H9 (cell line): ENCODE measurements around the gene SNAP25. TPM values are rescaled to one million over a fixed set of nuclear protein-coding genes. Genes with fewer than 3 reads are reported as not detected.

Experiments
- DNase-seq: peaks from one replicate; pipeline ENCODE4 v3.0.0-alpha.2; 2017
- H2AFZ ChIP-seq: one replicate; pipeline ENCODE4 v1.6.1; 2013; ENCODE audit warnings: mild to moderate bottlenecking, low read length, control low read depth, moderate library complexity
- H2AK5ac ChIP-seq: 2 replicates; pipeline ENCODE4 v1.6.1; 2013; ENCODE audit warnings: low read length, control low read depth, mixed read lengths; ENCODE audit not compliant: insufficient read length
- H2BK120ac ChIP-seq: one replicate; pipeline ENCODE4 v1.6.1; 2013; ENCODE audit warnings: low read depth, mild to moderate bottlenecking, low read length, control low read depth, inconsistent platforms; ENCODE audit not compliant: poor library complexity, severe bottlenecking
- H2BK12ac ChIP-seq: 2 replicates; pipeline ENCODE4 v1.6.1; 2013; ENCODE audit warnings: low read length, control low read depth, mixed read lengths, low read depth; ENCODE audit not compliant: insufficient read length
- H2BK15ac ChIP-seq: 2 replicates; pipeline ENCODE4 v1.6.1; 2013; ENCODE audit warnings: low read depth, low read length, control low read depth
- H2BK20ac ChIP-seq: one replicate; pipeline ENCODE4 v1.6.1; 2013; ENCODE audit warnings: low read depth, mild to moderate bottlenecking, low read length, control low read depth, inconsistent platforms; ENCODE audit not compliant: poor library complexity, severe bottlenecking
- H2BK5ac ChIP-seq: 2 replicates; pipeline ENCODE4 v1.6.1; 2013; ENCODE audit warnings: low read length, control low read depth, mixed read lengths; ENCODE audit not compliant: insufficient read length
- H3K14ac ChIP-seq: 2 replicates; pipeline ENCODE4 v1.6.1; 2013; ENCODE audit warnings: low read length, control low read depth; ENCODE audit not compliant: insufficient read depth
- H3K18ac ChIP-seq: 2 replicates; pipeline ENCODE4 v1.6.1; 2013; ENCODE audit warnings: low read depth, mild to moderate bottlenecking, mixed read lengths, low read length, control low read depth; ENCODE audit not compliant: insufficient read length
- H3K23ac ChIP-seq: 2 replicates; pipeline ENCODE4 v1.6.1; 2013; ENCODE audit warnings: low read length, control low read depth, mixed read lengths, low read depth; ENCODE audit not compliant: insufficient read length
- H3K23me2 ChIP-seq: 2 replicates; pipeline ENCODE4 v1.6.1; 2013; ENCODE audit warnings: low read depth, mild to moderate bottlenecking, mixed read lengths, low read length, control low read depth; ENCODE audit not compliant: insufficient read length, poor library complexity, severe bottlenecking
- H3K27ac ChIP-seq: 2 replicates; pipeline ENCODE4 v1.5.1; 2013; ENCODE audit warnings: low read length, control low read depth, mixed read lengths, low read depth; ENCODE audit not compliant: insufficient read length
- H3K27me3 ChIP-seq: 2 replicates; pipeline ENCODE4 v1.6.1; 2013; ENCODE audit warnings: low read length, control low read depth, inconsistent platforms; ENCODE audit not compliant: insufficient read depth
- H3K4ac ChIP-seq: 2 replicates; pipeline ENCODE4 v1.6.1; 2013; ENCODE audit warnings: low read depth, mild to moderate bottlenecking, control low read depth, inconsistent platforms, low read length, moderate library complexity
- H3K4me1 ChIP-seq: 2 replicates; pipeline ENCODE4 v1.6.1; 2013; ENCODE audit warnings: low read length, control low read depth, inconsistent platforms; ENCODE audit not compliant: insufficient read depth
- H3K4me2 ChIP-seq: 2 replicates; pipeline ENCODE4 v1.6.1; 2013; ENCODE audit warnings: low read length, control low read depth, mixed read lengths; ENCODE audit not compliant: insufficient read length, insufficient read depth
- H3K56ac ChIP-seq: 2 replicates; pipeline ENCODE4 v1.6.1; 2013; ENCODE audit warnings: low read depth, mild to moderate bottlenecking, mixed read lengths, low read length, control low read depth; ENCODE audit not compliant: insufficient read length
- H3K79me1 ChIP-seq: 2 replicates; pipeline ENCODE4 v1.6.1; 2013; ENCODE audit warnings: low read depth, mild to moderate bottlenecking, moderate library complexity, low read length, control low read depth, inconsistent platforms; ENCODE audit not compliant: insufficient read depth, poor library complexity, severe bottlenecking
- H3K79me2 ChIP-seq: 2 replicates; pipeline ENCODE4 v1.6.1; 2013; ENCODE audit warnings: low read length, control low read depth, inconsistent platforms; ENCODE audit not compliant: insufficient read depth
- H3K9ac ChIP-seq: 2 replicates; pipeline ENCODE4 v1.6.1; 2013; ENCODE audit warnings: low read length, control low read depth, mixed read lengths; ENCODE audit not compliant: insufficient read length; ENCODE audit errors: extremely low read depth
- H3K9me3 ChIP-seq: one replicate; pipeline ENCODE4 v1.6.1; 2013; ENCODE audit warnings: low read depth, low read length, inconsistent platforms; ENCODE audit not compliant: control insufficient read depth
- H3T11ph ChIP-seq: one replicate; pipeline ENCODE4 v1.6.1; 2013; ENCODE audit warnings: mild to moderate bottlenecking, low read length, control low read depth, inconsistent platforms
- H4K20me1 ChIP-seq: one replicate; pipeline ENCODE4 v1.6.1; 2013; ENCODE audit not compliant: control insufficient read depth, insufficient read length, insufficient read depth
- H4K5ac ChIP-seq: 2 replicates; pipeline ENCODE4 v1.6.1; 2013; ENCODE audit warnings: low read depth, mild to moderate bottlenecking, mixed read lengths, low read length, control low read depth; ENCODE audit not compliant: insufficient read length
- H4K8ac ChIP-seq: replicated peaks from 2 replicates; pipeline ENCODE4 v1.6.1; 2013; ENCODE audit warnings: low read length, control low read depth, mixed read lengths, low read depth; ENCODE audit not compliant: insufficient read length
- H4K91ac ChIP-seq: 2 replicates; pipeline ENCODE4 v1.6.1; 2013; ENCODE audit warnings: low read depth, mild to moderate bottlenecking, moderate library complexity, mixed read lengths, low read length, control low read depth; ENCODE audit not compliant: insufficient read length
- H3K27ac Mint-ChIP-seq, 3 experiments: 2 replicates in 2 of 3; 3 replicates in 1 of 3; pipeline ENCODE4 v1.8.0; 2020 to 2021; ENCODE audit warnings: mixed read lengths in 3 of 3, mild to moderate bottlenecking in 1 of 3, moderate library complexity in 1 of 3
- H3K27me3 Mint-ChIP-seq: 2 replicates; pipeline ENCODE4 v1.8.0; 2021; ENCODE audit warnings: low read depth, mild to moderate bottlenecking, moderate library complexity, mixed read lengths
- H3K36me3 Mint-ChIP-seq, 3 experiments: 2 replicates in 2 of 3; 3 replicates in 1 of 3; pipeline ENCODE4 v1.8.0; 2020 to 2021; ENCODE audit warnings: low read depth in 3 of 3, mixed read lengths in 3 of 3; ENCODE audit not compliant: insufficient read depth in 1 of 3
- H3K4me1 Mint-ChIP-seq, 2 experiments: 2 replicates each; pipeline ENCODE4 v1.8.0; 2020; ENCODE audit warnings: mixed read lengths in 2 of 2
- H3K4me3 Mint-ChIP-seq, 2 experiments: 2 replicates in 1 of 2; 3 replicates in 1 of 2; pipeline ENCODE4 v1.8.0; 2020 to 2021; ENCODE audit warnings: mild to moderate bottlenecking in 2 of 2, mixed read lengths in 2 of 2, moderate library complexity in 1 of 2
- H3K9me3 Mint-ChIP-seq, 2 experiments: 2 replicates in 1 of 2; 3 replicates in 1 of 2; pipeline ENCODE4 v1.8.0; 2020; ENCODE audit warnings: mild to moderate bottlenecking in 2 of 2, mixed read lengths in 2 of 2, moderate library complexity in 1 of 2
- CTCF ChIP-seq: fragments of 200-600 bp; sonication (generic); conservative IDR thresholded peaks from 3 replicates; pipeline ENCODE4 v1.8.0; 2021; ENCODE audit warnings: antibody characterized with exemption, mild to moderate bottlenecking
- WGBS: extraction: QIAGEN DNeasy Blood & Tissue Kit; methylation state at CpG from one replicate; pipeline ENCODE4 v1.1.7; 2013; ENCODE audit warnings: missing lambda C conversion rate, low lambda C conversion rate, mixed read lengths; ENCODE audit not compliant: insufficient read length; ENCODE audit errors: extremely low coverage; 5-methylcytosine and 5-hydroxymethylcytosine counted together
- total RNA-seq: library from RNA; stranded (reverse); gene quantifications from 2 replicates; pipeline ENCODE4 v1.2.1, GENCODE V29; 2021

Gene SNAP25
- total RNA-seq, 1 experiment from 2014 or later, result 0.13 TPM

GRCh38 chr20:10171864-10172751 lies 46.5 kb upstream of the SNAP25 start:
- WGBS, result no CpG with 5 or more reads among the region's 47 CpGs
- Histone ChIP-seq H3K4ac (no peak overlapping the region), H4K8ac (no peak overlapping the region), H3K56ac (no peak overlapping the region), H3K27ac (no peak overlapping the region), H3K79me2 (no peaks in the 10 kb centered on the region), H3K14ac (peak overlapping the region; percentile 24; the same call in 1 of the 2 replicates), H2BK12ac (no peak overlapping the region), H2BK20ac (no peak overlapping the region), H3K23ac (no peak overlapping the region), H2AK5ac (no peak overlapping the region), H2BK15ac (no peak overlapping the region), H4K91ac (no peak overlapping the region), H3K18ac (no peak overlapping the region), H2BK5ac (no peak overlapping the region), H2BK120ac (no peak overlapping the region), H2AFZ (peak overlapping the region; percentile 75), H4K20me1 (no peaks in the 10 kb centered on the region), H4K5ac (no peak overlapping the region), H3K4me2 (peak overlapping the region; percentile 47), H3K23me2 (no peaks in the 10 kb centered on the region), H3K9ac (no peak overlapping the region), H3T11ph (no peak overlapping the region), H3K4me1 (no peaks in the 10 kb centered on the region), H3K79me1 (no peaks in the 10 kb centered on the region), H3K9me3 (no peaks in the 10 kb centered on the region), H3K27me3 (no peaks in the 10 kb centered on the region)
- H3K4me1 Mint-ChIP-seq, result peaks cover 7 to 9% of the 10 kb centered on the region in 2 experiments
- H3K36me3 Mint-ChIP-seq, result peaks cover 0 to 1% (median 0%) of the 10 kb centered on the region in 3 experiments; a peak in 1 of 7 replicates
- peak; percentile 78 for DNase-seq
- H3K27me3 Mint-ChIP-seq, result peaks cover 35% of the 10 kb centered on the region
- H3K4me3 Mint-ChIP-seq, result peak overlapping the region; percentile 64 to 80
- H3K9me3 Mint-ChIP-seq, result peaks cover 0 to 3% of the 10 kb centered on the region in 2 experiments; a peak in 1 of 5 replicates
- TF ChIP-seq CTCF, result no peak; the same call in 2 of the 3 replicates
- H3K27ac Mint-ChIP-seq, result peak overlapping the region in 2 of 3 experiments; percentile 86 to 91; a peak in 3 of 7 replicates
